ENCODE data around the gene SREBF2. TPM values are rescaled to one million over a fixed set of nuclear protein-coding genes. Genes with fewer than 3 reads are reported as not detected.
A peak's percentile ranks its signal among the peaks of the same experiment; 100 is the strongest.

Gene SREBF2
- total RNA-seq, 1 experiment from 2014 or later, result 40.0 TPM

DNA sequence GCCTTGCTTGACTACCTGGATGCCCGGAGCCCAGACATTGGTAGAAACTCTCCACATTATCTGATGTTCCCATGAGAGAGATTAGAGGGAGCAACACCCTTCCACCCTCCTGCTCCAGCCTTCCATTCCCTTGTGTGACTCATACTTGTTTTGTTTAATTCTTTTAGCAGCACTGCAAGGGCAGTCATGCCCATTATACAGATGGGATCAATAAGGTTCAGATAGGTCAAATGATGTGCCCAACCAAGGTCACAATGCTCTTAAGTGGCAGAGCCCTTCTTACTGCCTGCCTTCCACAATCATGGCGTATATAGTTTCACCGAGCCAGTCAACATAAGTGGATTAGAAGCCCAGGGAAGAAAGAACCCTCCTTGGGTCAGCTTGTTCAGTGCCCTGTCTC, 39.0 kb upstream of the SREBF2 start:
- intact Hi-C loops (cut with micrococcal nuclease), result no loop called here
- ATAC-seq (no peak), DNase-seq (no peak)
- no peaks in the 10 kb centered on the region for H3K9me3 ChIP-seq (ENCODE audit: low read length)
- no peak overlapping the region for H3K4me3 ChIP-seq (ENCODE audit: low read length)
- H3K9ac ChIP-seq (ENCODE audit: low read length), result no peak overlapping the region
- no peak for TF ChIP-seq EZH2phosphoT487 (IDR thresholded peaks at IDR 0.05; ENCODE audit: borderline replicate concordance, low read length)
- no peak for TF ChIP-seq CTCF (conservative IDR thresholded peaks at IDR 0.05; ENCODE audit: low read depth, low read length)
- TF ChIP-seq EZH2 (IDR thresholded peaks at IDR 0.05; ENCODE audit: low read length, unreplicated experiment), result no peak
- H3K4me2 ChIP-seq (ENCODE audit: low read length), result no peak overlapping the region
- H3F3A ChIP-seq (ENCODE audit: low read length, unreplicated experiment), result no peaks in the 10 kb centered on the region
- no peak overlapping the region for H3K27ac ChIP-seq (ENCODE audit: low read length)
- H3K9me2 ChIP-seq (replicated peaks; ENCODE audit: low read length), result no peaks in the 10 kb centered on the region
- peaks cover 4% of the 10 kb centered on the region; the same call in 1 of the 2 replicates for H3K4me1 ChIP-seq (ENCODE audit: insufficient read depth, low read length)
- POLR2A ChIA-PET (ENCODE audit: unreplicated experiment), result no interaction called here
- H2AFZ ChIP-seq (ENCODE audit: low read length), result no peak overlapping the region
- H3K79me2 ChIP-seq (ENCODE audit: low read length), result no peaks in the 10 kb centered on the region
- H4K20me1 ChIP-seq (ENCODE audit: low read length), result no peaks in the 10 kb centered on the region
- H3K27me3 ChIP-seq (ENCODE audit: low read length), result no peaks in the 10 kb centered on the region
- H3K36me3 ChIP-seq (ENCODE audit: low read depth, low read length), result no peaks in the 10 kb centered on the region
- BruUV-seq (replicated peaks), result no TSS peak
- CTCF ChIA-PET, result no interaction called here

- Histone ChIP-seq H3K9me2 (replicated peaks; ENCODE audit: low read length) (no peaks in the 10 kb centered on the region), H3K9ac (ENCODE audit: low read length) (no peak overlapping the region), H3K27ac (ENCODE audit: low read length) (no peak overlapping the region), H3K9me3 (ENCODE audit: low read length) (no peaks in the 10 kb centered on the region), H3K36me3 (ENCODE audit: low read depth, low read length) (no peaks in the 10 kb centered on the region), H3K4me1 (ENCODE audit: insufficient read depth, low read length) (peaks cover 14% of the 10 kb centered on the region), H3K4me3 (ENCODE audit: low read length) (no peak overlapping the region), H3K27me3 (ENCODE audit: low read length) (no peaks in the 10 kb centered on the region), H4K20me1 (ENCODE audit: low read length) (no peaks in the 10 kb centered on the region), H3K79me2 (ENCODE audit: low read length) (peaks cover 25% of the 10 kb centered on the region), H3K4me2 (ENCODE audit: low read length) (no peak overlapping the region), H2AFZ (ENCODE audit: low read length) (no peak overlapping the region), H3F3A (ENCODE audit: low read length, unreplicated experiment) (no peaks in the 10 kb centered on the region)
- intact Hi-C loops (cut with micrococcal nuclease), result no loop called here
- ATAC-seq (no peak), DNase-seq (no peak)
- no TSS peak for BruUV-seq (replicated peaks)
- POLR2A ChIA-PET (ENCODE audit: unreplicated experiment), result interaction anchor here (0.6 kb wide), 1 partner anchor 9 kb away, joined by 5 read pairs; no protein-coding TSS in a partner anchor
- CTCF ChIA-PET, result no interaction called here
- no peak for TF ChIP-seq EZH2phosphoT487 (IDR thresholded peaks at IDR 0.05; ENCODE audit: borderline replicate concordance, low read length)
These were observed 34.2 kb upstream of the SREBF2 start for GRCh38 chr22:41798736-41799135.

GRCh38 chr22:41799486-41800347, 33.2 kb upstream of the SREBF2 start:
- CTCF ChIA-PET, result interaction anchor here (1.4 kb wide), 1 partner anchor 102 kb away, joined by 8 read pairs; no protein-coding TSS in a partner anchor
- Histone ChIP-seq H3K4me1 (ENCODE audit: insufficient read depth, low read length) (peaks cover 14% of the 10 kb centered on the region), H3K9me2 (replicated peaks; ENCODE audit: low read length) (no peaks in the 10 kb centered on the region), H4K20me1 (ENCODE audit: low read length) (no peaks in the 10 kb centered on the region), H3K27ac (ENCODE audit: low read length) (peak overlapping the region; percentile 56), H3K79me2 (ENCODE audit: low read length) (peaks cover 34% of the 10 kb centered on the region), H3K27me3 (ENCODE audit: low read length) (no peaks in the 10 kb centered on the region), H3K9ac (ENCODE audit: low read length) (peak overlapping the region; percentile 75), H3K9me3 (ENCODE audit: low read length) (no peaks in the 10 kb centered on the region), H3K4me3 (ENCODE audit: low read length) (peak overlapping the region; percentile 97), H3K4me2 (ENCODE audit: low read length) (peak overlapping the region; percentile 85), H2AFZ (ENCODE audit: low read length) (peak overlapping the region; percentile 98), H3K36me3 (ENCODE audit: low read depth, low read length) (no peaks in the 10 kb centered on the region), H3F3A (ENCODE audit: low read length, unreplicated experiment) (no peaks in the 10 kb centered on the region)
- DNase-seq, result no peak
- BruUV-seq (replicated peaks), result TSS peak; percentile 88
- POLR2A ChIA-PET (ENCODE audit: unreplicated experiment), result interaction anchor here (0.6 to 0.9 kb wide), 2 partner anchors 53 to 102 kb away, joined by 3 to 5 read pairs; no protein-coding TSS in a partner anchor
- intact Hi-C loops (cut with micrococcal nuclease), result loop anchor here (5.0 kb wide), 1 partner anchor 52 kb away; no protein-coding TSS in a partner anchor
- TF ChIP-seq CTCF (conservative IDR thresholded peaks at IDR 0.05; ENCODE audit: low read depth, low read length) (no peak), EZH2phosphoT487 (IDR thresholded peaks at IDR 0.05; ENCODE audit: borderline replicate concordance, low read length) (no peak), EZH2 (IDR thresholded peaks at IDR 0.05; ENCODE audit: low read length, unreplicated experiment) (no peak)
- ATAC-seq, result no peak; the same call in 1 of the 2 replicates

Data from PC-3 (cell line).